GM19468 (cell line): ENCODE measurements around the gene LIMS1.
A peak's percentile ranks its signal among the peaks of the same experiment; 100 is the strongest.
"Not testable (repeated sequence)": the region's sequence is repeated elsewhere in the genome, so short reads cannot be mapped to it uniquely, and the experiment has no call there.

Source experiments
- ATAC-seq: cut with Tn5 transposase; IDR thresholded peaks from one replicate; pipeline ENCODE4 v1.9.1; 2021; ENCODE audit warnings: mild to moderate bottlenecking, moderate library complexity, moderate number of reproducible peaks; ENCODE audit not compliant: unreplicated experiment; ENCODE audit errors: extremely low read depth

The LIMS1 gene

GRCh38 chr2:108533832-108534583, at the start of gene LIMS1:
TSS of gene LIMS1 (plus strand) at chr2:108534470. CDS start at chr2:108534563, 93 bp downstream.
- peak; percentile 78 for ATAC-seq

GRCh38 chr2:108485253-108485652, 49.0 kb upstream of the LIMS1 start:
- no peak for ATAC-seq

DNA sequence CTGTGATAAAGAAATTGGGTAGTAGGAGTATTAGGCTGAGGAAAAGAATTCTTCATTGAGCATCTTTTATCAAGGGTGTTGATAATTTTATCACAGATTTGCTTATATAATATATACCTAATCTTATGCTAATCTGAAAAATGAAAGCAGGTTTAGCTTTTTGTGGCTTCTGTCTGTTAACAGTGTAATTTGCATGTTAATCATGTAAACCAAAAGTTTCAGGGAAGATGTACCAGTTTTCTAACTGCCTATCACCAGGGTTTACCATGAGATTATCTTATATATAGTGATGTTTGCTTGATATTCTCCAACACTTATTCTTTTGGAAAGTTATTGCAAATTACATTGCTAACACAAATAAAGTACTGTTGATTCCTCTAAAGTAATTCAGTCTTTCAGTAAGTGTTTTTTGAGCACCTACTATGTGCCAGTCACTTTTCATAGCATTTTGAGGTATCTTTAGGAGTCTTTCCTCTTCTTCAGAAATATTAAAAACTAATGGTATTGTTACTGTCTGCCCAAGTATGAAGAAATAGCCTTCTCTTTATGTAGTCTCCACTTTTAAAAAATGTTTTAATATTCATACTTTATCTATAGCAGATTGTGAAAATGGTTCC, 43.7 kb upstream of the LIMS1 start:
- no peak for ATAC-seq

DNA sequence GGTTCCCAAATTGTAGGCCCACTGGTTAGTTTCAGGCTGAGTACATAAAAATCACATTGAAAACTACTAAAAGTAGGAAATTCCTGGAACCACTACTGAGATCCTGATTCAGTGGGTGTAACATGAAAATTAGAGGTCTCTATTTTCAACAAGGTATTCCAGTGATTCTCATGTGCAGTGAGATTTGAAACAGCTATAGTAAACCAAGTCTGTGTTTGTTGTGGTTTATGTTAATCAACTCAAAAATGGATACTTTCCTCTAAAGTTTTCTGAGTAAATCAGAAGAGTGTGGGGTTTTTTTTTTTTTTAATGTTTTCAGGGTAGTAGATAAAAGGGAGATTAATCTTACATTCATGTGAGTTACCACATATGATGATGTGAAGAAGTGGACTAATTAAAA, 42.4 kb upstream of the LIMS1 start:
- no peak for ATAC-seq

DNA sequence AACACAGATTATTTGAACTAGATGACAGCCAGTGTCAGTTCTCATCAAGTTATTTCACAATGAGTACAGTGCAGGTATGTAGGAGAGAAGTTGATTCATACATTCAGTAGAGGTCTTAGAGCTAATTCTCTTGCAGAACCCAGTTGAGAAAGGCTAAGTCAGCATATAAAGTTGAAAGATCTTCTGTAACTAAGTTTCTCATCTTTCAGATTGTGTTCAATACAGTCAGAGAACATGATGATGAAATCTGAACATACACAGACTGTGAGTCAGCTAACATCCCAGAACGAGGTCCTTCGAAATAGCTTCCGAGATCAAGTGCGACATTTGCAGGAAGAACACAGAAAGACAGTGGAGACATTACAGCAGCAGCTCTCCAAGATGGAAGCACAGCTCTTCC, 41.9 kb upstream of the LIMS1 start:
- no peak for ATAC-seq

DNA sequence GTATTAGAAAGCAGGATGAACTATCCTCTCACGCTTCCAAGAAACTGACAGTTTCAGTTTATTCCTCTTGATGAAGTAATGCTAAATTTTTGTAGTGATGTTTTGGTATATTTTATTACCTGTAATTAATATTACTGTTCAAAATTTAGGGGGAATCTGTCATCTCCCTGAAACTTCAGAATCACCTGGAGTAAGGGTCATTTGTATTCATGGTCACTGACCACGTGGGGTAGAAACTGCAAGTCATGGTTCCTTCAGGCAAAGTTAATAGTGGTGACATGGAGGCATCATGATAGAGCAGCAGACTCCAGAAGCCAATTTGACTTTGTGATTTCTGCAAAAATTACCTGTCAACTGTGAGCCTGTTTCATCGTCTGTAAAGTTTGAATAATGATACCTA, 38.1 kb upstream of the LIMS1 start:
- not testable (repeated sequence) for ATAC-seq

DNA sequence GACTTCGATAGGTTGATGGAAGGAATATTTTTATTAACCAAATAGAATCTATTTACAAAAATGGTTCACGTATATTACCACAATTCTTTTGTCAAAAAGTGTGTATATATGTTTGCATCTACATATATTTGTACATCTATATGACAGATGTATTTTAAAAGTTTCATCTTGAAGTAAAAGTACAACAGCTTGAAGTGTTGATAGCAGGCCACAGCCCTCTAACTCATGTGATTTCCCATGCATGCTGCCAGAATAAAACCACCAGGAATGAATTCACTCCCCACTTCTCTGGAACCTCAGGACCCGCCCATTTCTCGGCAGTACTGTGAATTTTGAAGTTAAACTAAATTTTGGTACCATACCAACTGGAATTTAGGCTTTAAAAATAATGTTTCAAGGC, 26.6 kb upstream of the LIMS1 start:
- ATAC-seq, result not testable (repeated sequence)

GRCh38 chr2:108512431-108512830, 21.8 kb upstream of the LIMS1 start:
- not testable (repeated sequence) for ATAC-seq

DNA sequence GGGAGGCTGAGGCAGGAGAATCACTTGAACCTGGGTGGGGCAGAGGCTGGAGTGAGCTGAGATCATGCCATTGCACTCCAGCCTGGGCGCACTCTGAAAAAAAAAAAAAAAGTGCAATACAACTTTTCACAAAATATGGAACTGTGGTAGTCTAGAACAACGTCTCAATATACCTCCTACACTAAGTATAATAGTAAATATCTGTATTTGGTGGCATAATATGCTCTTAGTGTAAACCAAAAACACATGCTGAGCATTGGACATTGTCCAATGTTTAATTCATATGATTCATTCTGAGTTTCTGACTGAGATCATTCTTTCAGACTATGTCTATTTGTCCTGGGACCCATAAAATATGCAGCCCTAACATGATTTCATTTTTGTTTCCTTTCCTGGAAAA, 19.8 kb upstream of the LIMS1 start:
- ATAC-seq, result not testable (repeated sequence)

- ATAC-seq, result not testable (repeated sequence)
Observed at GRCh38 chr2:108524688-108525087, 9.6 kb upstream of the LIMS1 start.

DNA sequence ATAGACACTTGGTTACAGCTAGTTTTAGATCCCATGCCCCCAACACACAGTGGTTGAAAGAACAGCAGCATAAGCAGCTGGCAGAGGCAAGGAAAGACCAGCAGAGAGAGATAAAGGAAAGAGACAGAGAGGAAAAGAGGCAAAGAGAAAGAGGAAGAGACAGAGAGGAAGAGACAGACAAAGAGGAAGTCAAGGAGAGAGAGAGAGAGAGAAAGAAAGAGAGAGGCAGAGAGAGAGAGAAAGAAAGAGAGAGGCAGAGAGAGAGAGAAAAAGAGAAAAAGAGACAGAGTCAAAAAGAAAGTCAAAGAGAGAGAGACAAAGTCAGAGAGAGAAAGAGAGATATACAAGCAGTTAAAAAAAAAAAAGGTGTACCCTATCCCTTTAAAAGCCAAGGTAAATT, 9.0 kb upstream of the LIMS1 start:
- not testable (repeated sequence) for ATAC-seq

DNA sequence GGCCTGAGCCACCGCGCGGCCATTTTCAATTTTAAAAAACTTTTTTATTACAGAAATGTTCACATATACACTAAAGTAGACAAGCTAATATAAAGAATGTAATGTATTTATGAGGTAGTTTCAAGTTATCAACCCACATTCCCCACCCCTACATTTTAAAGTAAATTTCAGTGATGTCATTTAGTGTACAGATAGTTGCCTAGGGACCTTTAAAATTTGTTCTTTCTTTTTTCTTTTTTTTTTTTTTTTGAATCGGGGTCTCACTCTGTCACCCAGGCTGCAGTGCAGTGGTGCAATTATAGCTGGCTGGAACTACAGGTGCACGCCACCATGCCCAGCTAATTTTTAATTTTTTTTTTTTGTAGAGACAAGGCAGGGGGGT, 2.6 kb upstream of the LIMS1 start:
- ATAC-seq, result no peak

DNA sequence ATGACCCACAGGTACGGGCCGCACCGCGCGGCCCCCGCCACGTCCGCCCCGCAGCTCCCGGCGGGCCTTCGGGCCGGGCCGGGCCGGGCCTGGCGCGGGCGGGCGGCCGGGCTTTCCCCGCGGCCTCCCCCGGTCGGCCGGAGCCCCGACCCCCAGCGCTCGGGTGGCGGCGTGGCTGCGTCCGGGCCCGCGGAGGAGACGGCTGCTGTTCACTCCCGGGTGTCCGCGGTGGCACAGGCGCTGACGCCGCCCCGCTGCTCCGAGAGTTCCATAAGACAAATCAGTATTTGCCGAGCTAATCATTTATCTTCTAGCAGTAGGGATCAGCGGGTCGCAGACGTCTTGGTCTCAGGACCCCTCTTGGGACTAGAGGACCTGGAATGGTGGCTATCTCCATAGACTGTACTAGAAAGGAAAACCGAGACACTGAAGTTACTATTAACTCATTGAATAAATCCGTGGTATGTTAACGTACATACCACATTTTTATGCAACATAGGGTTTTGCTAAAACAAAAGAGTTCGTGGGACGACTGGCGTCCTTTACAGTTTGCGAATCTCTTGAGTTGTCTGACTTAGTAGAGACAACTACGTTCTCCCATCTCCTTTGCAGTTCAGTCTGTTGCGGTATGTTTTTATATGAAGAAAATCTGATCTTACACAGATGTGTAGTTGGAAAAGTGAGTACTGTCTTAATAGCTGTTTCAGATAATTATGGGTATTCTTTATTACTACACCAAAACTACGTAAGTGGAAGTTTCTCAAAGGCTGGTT, 500 bp downstream of the LIMS1 start:
- ATAC-seq, result no peak

- ATAC-seq, result no peak
Observed at GRCh38 chr2:108535357-108535631, 1.0 kb downstream of the LIMS1 start.

DNA sequence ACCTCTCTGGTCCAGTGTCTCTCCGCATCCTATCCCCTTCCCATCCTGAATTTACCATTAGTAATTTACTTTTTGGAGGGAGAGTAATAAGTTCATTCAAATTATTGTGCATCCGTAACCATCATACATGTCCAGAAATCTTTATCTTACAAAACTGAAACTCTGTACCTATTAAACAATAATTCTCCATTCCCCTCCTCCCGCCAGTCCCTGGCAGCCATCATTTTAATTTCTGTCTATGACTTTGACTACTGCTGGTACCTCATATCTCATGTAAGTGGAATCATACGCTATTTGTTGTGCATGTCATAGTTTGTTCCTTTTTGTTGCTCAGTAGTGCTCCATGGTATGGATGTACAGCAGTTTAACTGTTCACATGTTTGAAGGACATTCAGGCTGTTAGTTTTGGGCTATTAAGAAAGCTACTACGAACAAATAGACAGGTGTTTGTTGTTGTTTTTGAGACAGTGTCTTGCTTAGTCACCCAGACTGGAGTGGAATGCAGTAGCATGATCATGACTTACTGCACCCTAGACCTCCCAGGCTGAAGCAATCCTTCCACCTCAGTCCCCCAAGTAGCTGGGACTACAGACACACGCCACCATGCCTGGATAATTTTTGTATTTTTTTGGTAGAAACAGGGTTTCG, 2.0 kb downstream of the LIMS1 start:
- no peak for ATAC-seq

- no peak for ATAC-seq
Observed at GRCh38 chr2:108536911-108537310, 2.6 kb downstream of the LIMS1 start.

- no peak for ATAC-seq
Observed at GRCh38 chr2:108538000-108538625, 3.8 kb downstream of the LIMS1 start.

DNA sequence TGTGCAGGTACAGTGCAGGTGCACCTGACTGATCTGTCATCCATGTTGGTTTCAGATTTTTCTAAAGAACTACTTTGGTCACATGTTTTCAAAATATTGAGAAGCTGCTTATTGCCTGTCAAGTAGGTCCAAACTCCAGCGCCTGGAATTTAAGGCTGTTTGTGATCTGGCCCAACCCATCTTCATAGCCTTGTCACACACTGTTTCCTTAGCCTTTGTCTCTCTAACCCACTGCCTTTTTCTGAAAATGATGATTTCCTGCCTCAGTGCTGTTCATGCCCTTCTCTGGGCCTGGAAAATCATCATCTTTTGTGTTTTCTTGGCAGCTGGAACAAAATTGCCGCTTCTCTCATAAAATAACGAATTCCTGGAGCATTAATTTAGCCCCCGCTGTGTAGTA, 7.2 kb downstream of the LIMS1 start:
- no peak for ATAC-seq

DNA sequence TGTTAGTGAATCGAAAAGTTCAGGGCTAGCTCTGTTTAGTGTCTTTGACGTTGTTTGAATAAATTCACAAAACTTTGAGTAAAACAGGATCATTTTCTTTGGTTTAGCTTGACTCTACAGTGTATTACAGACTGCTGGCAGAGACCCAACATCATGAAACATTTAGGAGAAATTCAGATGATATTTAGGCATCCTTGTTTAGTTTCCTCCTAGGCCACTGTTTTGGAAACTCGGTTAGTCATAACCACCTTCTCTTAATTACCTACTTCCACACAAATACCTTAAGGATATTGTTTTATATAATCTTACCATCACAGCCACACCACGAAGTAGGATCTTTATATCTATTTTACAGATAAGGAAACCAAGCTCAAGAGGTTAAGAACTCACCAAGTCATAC, 7.8 kb downstream of the LIMS1 start:
- no peak for ATAC-seq

DNA sequence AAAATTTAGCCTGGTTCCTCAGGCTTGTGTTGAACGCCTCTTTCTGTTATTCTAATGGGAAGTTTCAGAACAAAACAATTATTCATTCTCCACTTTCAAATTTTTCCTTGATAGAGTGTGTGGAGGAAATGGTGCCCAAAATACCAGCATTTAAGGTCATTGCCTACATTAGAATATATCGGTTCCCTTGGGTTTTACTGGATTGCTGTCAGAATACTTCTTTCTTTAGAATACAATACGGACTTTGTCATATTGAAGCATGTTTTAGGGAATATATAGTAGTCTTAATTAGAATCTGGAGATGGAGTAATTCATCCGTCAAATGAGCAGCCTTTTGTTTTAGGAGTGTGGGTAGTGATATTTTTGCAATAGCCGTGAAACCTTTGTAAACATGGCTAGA, 13.3 kb downstream of the LIMS1 start:
- no peak for ATAC-seq
